ENCODE measurements around the gene STING1. TPM values are rescaled to one million over a fixed set of nuclear protein-coding genes. Genes with fewer than 3 reads are reported as not detected.
"Not testable (repeated sequence)": the region's sequence is repeated elsewhere in the genome, so short reads cannot be mapped to it uniquely, and the experiment has no call there.

Gene STING1
- total and polyA plus RNA-seq, 2 of the 13 experiments (the other 11 are each of a cell fraction or from before 2014, with no cell fraction given): 1.3 to 4.4 TPM

DNA sequence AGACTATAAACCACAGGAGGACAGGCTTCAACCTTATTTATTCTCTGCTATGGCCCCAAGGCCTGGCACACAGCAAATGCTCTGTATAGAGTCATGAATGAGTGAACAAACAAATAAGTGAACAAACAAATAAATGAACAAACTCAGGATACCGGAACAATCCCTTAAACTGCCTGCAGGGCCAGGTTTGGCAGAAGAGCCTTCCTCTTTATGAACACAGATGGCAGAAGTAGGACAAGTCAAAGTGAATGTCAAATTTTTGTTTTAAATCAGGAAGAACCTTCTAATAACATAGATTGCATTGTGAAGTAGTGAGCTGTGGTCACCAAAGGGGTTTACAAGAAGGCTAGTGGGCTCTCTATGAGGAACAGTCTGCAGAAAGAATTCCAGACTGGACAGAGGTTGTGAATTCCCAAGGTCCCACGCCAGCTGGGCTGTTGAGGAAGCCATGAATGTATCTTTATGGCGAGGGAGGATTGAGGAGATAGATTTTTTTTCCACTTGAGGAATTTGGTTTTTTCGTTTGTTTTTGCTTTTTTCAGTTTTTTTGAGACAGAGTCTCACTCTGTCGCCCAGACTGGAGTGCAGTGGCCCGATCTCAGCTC lies 30.3 kb upstream of the STING1 start:
- BruUV-seq (replicated peaks): no TSS peak
- H2AFZ ChIP-seq (ENCODE audit: low read length): no peak overlapping the region
- no peak overlapping the region for H3K4me2 ChIP-seq (ENCODE audit: low read depth, low read length)
- H3K36me3 ChIP-seq (replicated peaks in 1 of 2; ENCODE audit: control insufficient read depth in 1 of 2, insufficient read depth in 2 of 2, low read length in 2 of 2): peaks cover 5 to 28% of the 10 kb centered on the region in 2 experiments; a peak in 4 of 5 replicates
- intact Hi-C loops (cut with micrococcal nuclease; ENCODE audit: unreplicated experiment): loop anchor here (1.0 kb wide), 1 partner anchor 91 kb away; no protein-coding TSS in a partner anchor
- no peaks in the 10 kb centered on the region for H4K20me1 ChIP-seq (ENCODE audit: insufficient read depth, low read length)
- in situ Hi-C loops (cut with HindIII; ENCODE audit: extremely low pct_ligation_motif_present, low pct_unique_long_range_greater_than_20kb): no loop called here
- H3K4me1 ChIP-seq (ENCODE audit: insufficient read depth, low read length): peaks cover 11% of the 10 kb centered on the region
- H3K27ac ChIP-seq (ENCODE audit: extremely low read length, insufficient read depth, low read length): no peak overlapping the region
- ATAC-seq: no peak
- H3K79me2 ChIP-seq (ENCODE audit: insufficient read depth, low read length): no peaks in the 10 kb centered on the region
- H3K4me3 ChIP-seq (replicated peaks in 1 of 3; ENCODE audit: insufficient read depth in 1 of 3, low read depth in 2 of 3, low read length in 3 of 3): no peak overlapping the region
- 0 out of 2 replicates have a peak, but pooled peaks have one; percentile 3 for TF ChIP-seq ZC3H13 (CRISPR knock-in tag; IDR thresholded peaks at IDR 0.05)
- TF ChIP-seq XRCC5 (optimal IDR thresholded peaks at IDR 0.05; ENCODE audit: low read length): no peak
- TF ChIP-seq POLR2AphosphoS5 (IDR thresholded peaks at IDR 0.05; ENCODE audit: low read depth, low read length): 0 out of 2 replicates have a peak, but pooled peaks have one; percentile 36
- peak; percentile 53 for TF ChIP-seq RBM22 (optimal IDR thresholded peaks at IDR 0.05; ENCODE audit: low read length)
- DNase-seq (ENCODE audit: low spot score): no peak
- FAIRE-seq: no peak
- 95% methylated on average over 6 of the region's 6 CpGs for WGBS (ENCODE audit: low lambda C conversion rate)
- H3K9ac ChIP-seq (ENCODE audit: insufficient read depth, low read depth, low read length): no peak overlapping the region
- no peaks in the 10 kb centered on the region; a peak in 1 of 5 replicates for H3K27me3 ChIP-seq (ENCODE audit: control insufficient read depth in 1 of 2, insufficient read depth in 2 of 2, low read length in 2 of 2)
- H3K9me3 ChIP-seq (ENCODE audit: low read length): no peaks in the 10 kb centered on the region
- POLR2A ChIA-PET: interaction anchor here (0.9 to 2.4 kb wide), 6 partner anchors 8 to 91 kb away, joined by 3 to 23 read pairs (median 3); partner anchors contain the start of genes DNAJC18 and UBE2D2
- CTCF ChIA-PET (ENCODE audit: low intra/inter-chr PET ratio, low total read pairs): interaction anchor here (1.3 to 3.2 kb wide), 2 partner anchors 90 to 128 kb away, joined by 4 to 60 read pairs; no protein-coding TSS in a partner anchor

DNA sequence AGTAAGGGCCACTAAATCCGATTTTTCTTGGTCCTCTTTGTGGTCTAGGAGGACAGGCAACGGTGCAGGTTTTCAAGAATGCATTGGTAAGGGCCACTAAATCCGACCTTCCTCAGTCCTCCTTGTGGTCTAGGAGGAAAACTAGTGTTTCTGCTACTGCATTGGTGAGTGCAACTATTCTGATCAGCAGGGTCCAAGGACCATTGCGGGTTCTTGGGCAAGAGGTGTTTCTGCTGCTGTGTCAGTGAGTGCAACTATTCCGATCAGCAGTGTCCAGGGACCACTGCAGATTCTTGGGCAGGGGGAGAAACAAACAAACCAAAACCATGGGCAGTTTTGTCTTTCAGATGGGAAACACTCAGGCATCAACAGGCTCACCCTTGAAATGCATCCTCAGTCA lies 22.2 kb upstream of the STING1 start:
- H3K36me3 ChIP-seq (replicated peaks in 1 of 2; ENCODE audit: control insufficient read depth in 1 of 2, insufficient read depth in 2 of 2, low read length in 2 of 2); BruUV-seq (replicated peaks); CTCF ChIA-PET (ENCODE audit: low intra/inter-chr PET ratio, low total read pairs); H4K20me1 ChIP-seq (ENCODE audit: insufficient read depth, low read length); in situ Hi-C loops (cut with HindIII; ENCODE audit: extremely low pct_ligation_motif_present, low pct_unique_long_range_greater_than_20kb); H3K27me3 ChIP-seq (ENCODE audit: control insufficient read depth in 1 of 2, insufficient read depth in 2 of 2, low read length in 2 of 2); H3K9me3 ChIP-seq (ENCODE audit: low read length); H2AFZ ChIP-seq (ENCODE audit: low read length); ATAC-seq; FAIRE-seq; DNase-seq (ENCODE audit: low spot score): not testable (repeated sequence)
- 0% methylated on average over 3 of the region's 5 CpGs for WGBS (ENCODE audit: low lambda C conversion rate)
- intact Hi-C loops (cut with micrococcal nuclease; ENCODE audit: unreplicated experiment): loop anchor here (5.0 kb wide), 1 partner anchor 67 kb away; the partner anchor contains the start of gene DNAJC18
- peaks cover 33% of the 10 kb centered on the region for H3K4me1 ChIP-seq (ENCODE audit: insufficient read depth, low read length)
- POLR2A ChIA-PET: interaction anchor here (0.8 to 2.4 kb wide), 4 partner anchors 9 to 81 kb away, joined by 3 to 51 read pairs (median 4); partner anchors contain the start of gene DNAJC18
- H3K4me2 ChIP-seq (ENCODE audit: low read depth, low read length): peak overlapping the region; percentile 82
- H3K27ac ChIP-seq (ENCODE audit: extremely low read length, insufficient read depth, low read length): peak overlapping the region; percentile 82
- peaks cover 35% of the 10 kb centered on the region for H3K79me2 ChIP-seq (ENCODE audit: insufficient read depth, low read length)
- peak overlapping the region; percentile 81 for H3K9ac ChIP-seq (ENCODE audit: insufficient read depth, low read depth, low read length)
- H3K4me3 ChIP-seq (replicated peaks in 1 of 3; ENCODE audit: insufficient read depth in 1 of 3, low read depth in 2 of 3, low read length in 3 of 3): peak overlapping the region; percentile 77 to 84 (median 79)
- peak; percentile 26; the same call in 1 of the 2 replicates for TF ChIP-seq FOXO1 (CRISPR knock-in tag; IDR thresholded peaks at IDR 0.05)
- TF ChIP-seq HINFP (CRISPR knock-in tag; IDR thresholded peaks at IDR 0.05; ENCODE audit: low read depth): 0 out of 2 replicates have a peak, but pooled peaks have one; percentile 38
- TF ChIP-seq ZSCAN29 (CRISPR knock-in tag; conservative IDR thresholded peaks at IDR 0.05): 0 out of 2 replicates have a peak, but pooled peaks have one; percentile 31
- TF ChIP-seq ZFX (CRISPR knock-in tag; IDR thresholded peaks at IDR 0.05; ENCODE audit: low read depth): peak; percentile 13; the same call in 1 of the 2 replicates
- 0 out of 2 replicates have a peak, but pooled peaks have one; percentile 17 for TF ChIP-seq NCOA1 (CRISPR knock-in tag; IDR thresholded peaks at IDR 0.05)
- peak; percentile 80 for TF ChIP-seq CEBPG (CRISPR knock-in tag; IDR thresholded peaks at IDR 0.05)
- TF ChIP-seq ZNF501 (CRISPR knock-in tag; IDR thresholded peaks at IDR 0.05): peak; percentile 40; the same call in 1 of the 2 replicates
- TF ChIP-seq SAP130 (CRISPR knock-in tag; IDR thresholded peaks at IDR 0.05; ENCODE audit: low read depth): peak; percentile 80
- 0 out of 2 replicates have a peak, but pooled peaks have one; percentile 9 for TF ChIP-seq SPEN (CRISPR knock-in tag; IDR thresholded peaks at IDR 0.05; ENCODE audit: low read depth)
- TF ChIP-seq TEAD3 (CRISPR knock-in tag; optimal IDR thresholded peaks at IDR 0.05; ENCODE audit: borderline replicate concordance): peak; percentile 14
- TF ChIP-seq KLF12 (CRISPR knock-in tag; IDR thresholded peaks at IDR 0.05; ENCODE audit: borderline replicate concordance): 0 out of 2 replicates have a peak, but pooled peaks have one; percentile 40

All from HepG2 (cell line).